K562 (cell line): ENCODE measurements around the gene SLC6A9. TPM values are rescaled to one million over a fixed set of nuclear protein-coding genes. Genes with fewer than 3 reads are reported as not detected.

Experiments
- FOSL1 ChIP-seq: fragments of 200-800 bp; sonication (Bioruptor generic); conservative IDR thresholded peaks from 2 replicates; pipeline ENCODE4 v1.6.1; 2016; ENCODE audit warnings: missing genetic modification characterization, missing compliant biosample characterization
- FOXK2 ChIP-seq, 2 experiments: fragments of 450-650 bp; IDR thresholded peaks in 1 of 2; conservative IDR thresholded peaks in 1 of 2; 2 replicates each; pipeline ENCODE4 v1.6.1; 2016; ENCODE audit warnings: low read depth in 2 of 2, mild to moderate bottlenecking in 1 of 2
- NFATC3 ChIP-seq: fragments of 450-650 bp; IDR thresholded peaks from 2 replicates; pipeline ENCODE4 v1.6.1; 2017; ENCODE audit warnings: mild to moderate bottlenecking
- POLR2AphosphoS5 ChIP-seq: IDR thresholded peaks from 2 replicates; pipeline ENCODE4 v1.6.1; 2011; ENCODE audit warnings: mild to moderate bottlenecking, low read depth, low read length, moderate library complexity; ENCODE audit not compliant: control insufficient read depth, insufficient read depth
- RB1 ChIP-seq: fragments of 450-650 bp; IDR thresholded peaks from 2 replicates; pipeline ENCODE4 v1.6.1; 2017; ENCODE audit warnings: low read depth, mild to moderate bottlenecking
- RBM25 ChIP-seq: fragments of 200-400 bp; formaldehyde crosslinking; IDR thresholded peaks from 2 replicates; pipeline ENCODE4 v1.6.1; 2018; ENCODE audit warnings: low read length, low read depth, moderate library complexity; ENCODE audit not compliant: severe bottlenecking
- SIRT6 ChIP-seq: IDR thresholded peaks from one replicate; pipeline ENCODE4 v1.6.1; 2012; ENCODE audit warnings: low read depth, mild to moderate bottlenecking, control low read depth, inconsistent platforms, low read length, moderate library complexity
- SIX5 ChIP-seq, 2 experiments: IDR thresholded peaks; 2 replicates each; pipeline ENCODE4 v1.6.1; 2011; ENCODE audit warnings: low read length in 2 of 2, borderline replicate concordance in 1 of 2, low read depth in 1 of 2, mild to moderate bottlenecking in 1 of 2, moderate library complexity in 1 of 2; ENCODE audit not compliant: insufficient read depth in 1 of 2
- TOE1 ChIP-seq, 2 experiments: fragments of 450-650 bp in 1 of 2; sonication (generic) in 1 of 2; formaldehyde crosslinking in 1 of 2; IDR thresholded peaks; 2 replicates each; pipeline versions ENCODE4 v1.7.1 to v1.8.0; 2016 to 2022; ENCODE audit warnings: borderline replicate concordance in 2 of 2, mild to moderate bottlenecking in 2 of 2, antibody characterized with exemption in 1 of 2, inconsistent platforms in 1 of 2, low read depth in 1 of 2, missing genetic modification reagents in 1 of 2, moderate library complexity in 1 of 2
- ZBTB17 ChIP-seq: fragments of 450-650 bp; formaldehyde crosslinking; IDR thresholded peaks from 2 replicates; pipeline ENCODE4 v1.4.0; 2020; ENCODE audit warnings: mild to moderate bottlenecking
- ZNF274 ChIP-seq: IDR thresholded peaks from 2 replicates; pipeline ENCODE4 v1.6.1; 2011; ENCODE audit warnings: low read depth, mild to moderate bottlenecking, low read length, moderate library complexity, borderline replicate concordance
- polyA plus RNA-seq, 8 experiments: library from polyadenylated mRNA; depleted of rRNA in 4 of 8; stranded (reverse) in 5 of 8; unstranded in 3 of 8; fragments of >200 nt; fragmentation: Nextera tagmentation in 2 of 8; fragmentation: Illumina TruSeq in 1 of 8; extraction: Ambion mirVana in 2 of 8; extraction: Trizol in 1 of 8; gene quantifications; 2 replicates each; pipeline versions ENCODE4 v1.2.1 to v1.2.3, GENCODE V29; 2011 to 2014; ENCODE audit warnings: inconsistent platforms in 1 of 8, missing spikeins in 1 of 8
- total RNA-seq, 7 experiments: library from RNA; depleted of rRNA in 6 of 7; stranded (reverse); fragments of >200 nt in 6 of 7; fragmentation: Illumina TruSeq in 2 of 7; extraction: Trizol in 2 of 7; gene quantifications; 2 replicates each; pipeline versions ENCODE4 v1.2.1 to v1.2.3, GENCODE V29; 2011 to 2021; ENCODE audit warnings: low replicate concordance in 1 of 7
- TF ChIP-seq, protein P1 (sequence below), 3 experiments: fragments of 200-800 bp in 1 of 3; fragments of 250-450 bp in 1 of 3; fragments of 450-650 bp in 1 of 3; sonication (Bioruptor Pico) in 1 of 3; sonication (Bioruptor generic) in 1 of 3; formaldehyde crosslinking in 1 of 3; IDR thresholded peaks; 2 replicates each; pipeline versions ENCODE4 v1.6.1 to v1.8.0; 2016 to 2022; ENCODE audit warnings: mild to moderate bottlenecking in 2 of 3, missing genetic modification characterization in 2 of 3, missing compliant biosample characterization in 1 of 3, moderate library complexity in 1 of 3
- TF ChIP-seq, protein P2 (sequence below): fragments of 200-800 bp; sonication (Bioruptor generic); IDR thresholded peaks from 2 replicates; pipeline ENCODE4 v1.6.1; 2017; ENCODE audit warnings: missing genetic modification characterization, missing compliant biosample characterization
- TF ChIP-seq, protein P3 (sequence below): conservative IDR thresholded peaks from 2 replicates; pipeline ENCODE4 v1.6.1; 2011; ENCODE audit warnings: low read depth, mild to moderate bottlenecking, low read length; ENCODE audit not compliant: control insufficient read depth

The SLC6A9 gene
- total and polyA plus RNA-seq, 9 of the 15 experiments (the other 6 are each of a cell fraction or from before 2014, with no cell fraction given): 0.17 to 18.7 (median 2.9) TPM

DNA sequence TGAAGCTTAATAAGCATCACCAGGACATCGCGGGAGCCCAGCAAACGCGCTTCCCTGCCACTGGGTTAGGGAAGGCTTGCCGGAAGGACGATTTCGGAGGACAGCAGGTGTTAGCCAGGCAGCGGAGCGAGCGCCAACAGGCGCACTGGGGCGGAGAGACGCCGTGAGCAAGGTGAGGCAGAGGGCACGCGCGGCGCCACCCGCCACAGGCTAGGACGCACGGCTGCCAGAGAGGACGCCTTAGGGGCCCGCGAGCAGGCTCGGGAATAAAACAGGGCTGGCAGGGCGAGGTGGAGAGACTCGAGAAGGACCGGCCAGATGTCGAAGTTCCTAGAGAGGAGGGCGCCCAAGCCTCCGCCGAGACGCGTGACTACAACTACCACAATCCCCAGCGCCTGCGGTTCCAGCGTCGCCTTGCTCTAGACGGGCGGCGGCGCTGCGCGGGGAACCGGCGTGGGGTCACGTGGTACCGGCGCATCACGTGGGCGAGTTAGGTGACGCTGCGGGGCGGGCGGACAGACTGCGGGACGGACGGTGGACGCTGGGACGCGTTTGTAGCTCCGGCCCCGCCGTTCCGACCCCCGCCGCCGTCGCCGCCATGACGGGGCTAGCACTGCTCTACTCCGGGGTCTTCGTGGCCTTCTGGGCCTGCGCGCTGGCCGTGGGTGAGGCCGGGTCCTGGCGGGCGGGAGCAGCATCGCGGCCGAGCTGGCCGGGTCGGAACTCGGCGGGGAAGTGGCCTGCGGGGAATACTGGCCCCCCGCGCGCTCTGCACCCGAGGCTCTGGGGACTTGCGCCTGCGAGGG, 56.6 kb downstream of the SLC6A9 start, which contains the start of gene ATP6V0B (continued):
- TF ChIP-seq, protein P1, sequence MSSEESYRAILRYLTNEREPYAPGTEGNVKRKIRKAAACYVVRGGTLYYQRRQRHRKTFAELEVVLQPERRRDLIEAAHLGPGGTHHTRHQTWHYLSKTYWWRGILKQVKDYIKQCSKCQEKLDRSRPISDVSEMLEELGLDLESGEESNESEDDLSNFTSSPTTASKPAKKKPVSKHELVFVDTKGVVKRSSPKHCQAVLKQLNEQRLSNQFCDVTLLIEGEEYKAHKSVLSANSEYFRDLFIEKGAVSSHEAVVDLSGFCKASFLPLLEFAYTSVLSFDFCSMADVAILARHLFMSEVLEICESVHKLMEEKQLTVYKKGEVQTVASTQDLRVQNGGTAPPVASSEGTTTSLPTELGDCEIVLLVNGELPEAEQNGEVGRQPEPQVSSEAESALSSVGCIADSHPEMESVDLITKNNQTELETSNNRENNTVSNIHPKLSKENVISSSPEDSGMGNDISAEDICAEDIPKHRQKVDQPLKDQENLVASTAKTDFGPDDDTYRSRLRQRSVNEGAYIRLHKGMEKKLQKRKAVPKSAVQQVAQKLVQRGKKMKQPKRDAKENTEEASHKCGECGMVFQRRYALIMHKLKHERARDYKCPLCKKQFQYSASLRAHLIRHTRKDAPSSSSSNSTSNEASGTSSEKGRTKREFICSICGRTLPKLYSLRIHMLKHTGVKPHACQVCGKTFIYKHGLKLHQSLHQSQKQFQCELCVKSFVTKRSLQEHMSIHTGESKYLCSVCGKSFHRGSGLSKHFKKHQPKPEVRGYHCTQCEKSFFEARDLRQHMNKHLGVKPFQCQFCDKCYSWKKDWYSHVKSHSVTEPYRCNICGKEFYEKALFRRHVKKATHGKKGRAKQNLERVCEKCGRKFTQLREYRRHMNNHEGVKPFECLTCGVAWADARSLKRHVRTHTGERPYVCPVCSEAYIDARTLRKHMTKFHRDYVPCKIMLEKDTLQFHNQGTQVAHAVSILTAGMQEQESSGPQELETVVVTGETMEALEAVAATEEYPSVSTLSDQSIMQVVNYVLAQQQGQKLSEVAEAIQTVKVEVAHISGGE (CRISPR knock-in tag; IDR thresholded peaks at IDR 0.05): peak in 2 of 3 experiments; percentile 6 to 93; a peak in 3 of 6 replicates
- TF ChIP-seq TOE1 (IDR thresholded peaks at IDR 0.05; ENCODE audit: borderline replicate concordance) (peak; percentile 100), TOE1 (CRISPR knock-in tag; IDR thresholded peaks at IDR 0.05; ENCODE audit: borderline replicate concordance, low read depth) (peak; percentile 95; the same call in 1 of the 2 replicates), POLR2AphosphoS5 (peak; percentile 62), NFATC3 (no peak), RB1 (peak; percentile 81; the same call in 1 of the 2 replicates), ZBTB17 (peak; percentile 77; the same call in 1 of the 2 replicates), SIRT6 (no peak), FOXK2 (conservative IDR thresholded peaks at IDR 0.05 in 1 of 2, IDR thresholded peaks at IDR 0.05 in 1 of 2; ENCODE audit: low read depth in 2 of 2) (peak; percentile 75 to 85), RBM25 (no peak), ZNF274 (peak; percentile 49; the same call in 1 of the 2 replicates), FOSL1 (tag) (peak; percentile 35; the same call in 1 of the 2 replicates), SIX5 (IDR thresholded peaks at IDR 0.05; ENCODE audit: borderline replicate concordance in 1 of 2, insufficient read depth in 1 of 2, low read depth in 1 of 2, low read length in 2 of 2) (peak; percentile 92 to 94)
- TF ChIP-seq, protein P2, sequence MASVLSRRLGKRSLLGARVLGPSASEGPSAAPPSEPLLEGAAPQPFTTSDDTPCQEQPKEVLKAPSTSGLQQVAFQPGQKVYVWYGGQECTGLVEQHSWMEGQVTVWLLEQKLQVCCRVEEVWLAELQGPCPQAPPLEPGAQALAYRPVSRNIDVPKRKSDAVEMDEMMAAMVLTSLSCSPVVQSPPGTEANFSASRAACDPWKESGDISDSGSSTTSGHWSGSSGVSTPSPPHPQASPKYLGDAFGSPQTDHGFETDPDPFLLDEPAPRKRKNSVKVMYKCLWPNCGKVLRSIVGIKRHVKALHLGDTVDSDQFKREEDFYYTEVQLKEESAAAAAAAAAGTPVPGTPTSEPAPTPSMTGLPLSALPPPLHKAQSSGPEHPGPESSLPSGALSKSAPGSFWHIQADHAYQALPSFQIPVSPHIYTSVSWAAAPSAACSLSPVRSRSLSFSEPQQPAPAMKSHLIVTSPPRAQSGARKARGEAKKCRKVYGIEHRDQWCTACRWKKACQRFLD: peak; percentile 68; the same call in 1 of the 2 replicates
- TF ChIP-seq, protein P3, sequence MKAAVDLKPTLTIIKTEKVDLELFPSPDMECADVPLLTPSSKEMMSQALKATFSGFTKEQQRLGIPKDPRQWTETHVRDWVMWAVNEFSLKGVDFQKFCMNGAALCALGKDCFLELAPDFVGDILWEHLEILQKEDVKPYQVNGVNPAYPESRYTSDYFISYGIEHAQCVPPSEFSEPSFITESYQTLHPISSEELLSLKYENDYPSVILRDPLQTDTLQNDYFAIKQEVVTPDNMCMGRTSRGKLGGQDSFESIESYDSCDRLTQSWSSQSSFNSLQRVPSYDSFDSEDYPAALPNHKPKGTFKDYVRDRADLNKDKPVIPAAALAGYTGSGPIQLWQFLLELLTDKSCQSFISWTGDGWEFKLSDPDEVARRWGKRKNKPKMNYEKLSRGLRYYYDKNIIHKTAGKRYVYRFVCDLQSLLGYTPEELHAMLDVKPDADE: peak; percentile 99
